A204.1 (cell line): ENCODE results near the gene ZBTB17.
"Not testable (repeated sequence)": the region's sequence is repeated elsewhere in the genome, so short reads cannot be mapped to it uniquely, and the experiment has no call there.

ENCODE experiments used
- FAIRE-seq: peaks from 2 replicates; lab custom pipeline; 2012; peaks lifted over from hg19 to GRCh38; lab: Jason Lieb, UNC

Gene ZBTB17

DNA sequence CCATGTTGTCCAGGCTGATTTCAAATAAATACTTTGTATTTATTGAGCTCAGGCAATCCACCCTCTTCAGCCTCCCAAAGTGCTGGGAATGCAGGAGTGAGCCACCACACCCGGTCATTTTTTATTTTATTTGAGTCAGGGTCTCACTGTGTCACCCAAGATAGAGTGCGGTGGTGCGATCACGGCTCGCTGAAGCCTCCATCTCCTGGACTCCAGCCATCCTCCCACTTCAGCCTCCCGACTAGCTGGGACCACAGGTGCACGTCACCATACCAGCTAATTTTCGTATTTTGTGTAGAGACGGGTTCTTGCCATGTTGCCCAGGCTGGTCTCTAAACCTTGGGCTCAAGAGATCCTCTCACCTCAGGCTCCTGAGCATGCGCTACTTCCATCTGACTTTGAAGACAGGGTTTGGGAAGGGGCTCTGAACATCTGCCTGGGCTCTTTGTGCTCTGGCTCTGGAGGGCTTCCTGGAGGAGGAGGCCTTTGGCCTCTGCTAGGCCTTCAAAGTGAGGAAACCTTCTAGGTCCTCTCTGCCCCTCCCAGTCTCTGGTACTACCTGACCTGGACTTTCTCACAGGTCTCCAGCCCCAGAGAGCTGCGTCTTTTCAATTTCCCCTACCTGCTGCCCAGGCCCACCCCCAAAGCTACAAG is 36.2 kb upstream of the ZBTB17 start:
- FAIRE-seq: no peak

DNA sequence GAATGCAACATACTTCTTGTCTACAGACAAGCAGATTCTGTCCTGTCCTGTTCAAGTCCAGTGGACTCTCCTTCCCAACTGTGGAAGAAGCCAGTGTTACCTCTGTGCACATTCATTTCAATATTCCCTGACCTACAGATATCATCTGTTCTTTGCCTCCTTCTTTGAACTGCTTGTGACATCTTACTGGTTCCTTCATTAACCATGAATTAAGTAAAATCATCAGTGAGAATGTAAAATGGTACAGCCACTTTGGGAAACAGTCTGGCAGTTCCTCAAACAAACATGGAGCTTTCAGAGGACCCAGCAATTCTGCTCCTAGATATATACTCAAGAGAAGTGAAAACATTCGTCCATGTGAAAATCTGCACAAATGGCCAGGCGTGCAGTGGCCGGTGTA is 34.9 kb upstream of the ZBTB17 start:
- no peak for FAIRE-seq

DNA sequence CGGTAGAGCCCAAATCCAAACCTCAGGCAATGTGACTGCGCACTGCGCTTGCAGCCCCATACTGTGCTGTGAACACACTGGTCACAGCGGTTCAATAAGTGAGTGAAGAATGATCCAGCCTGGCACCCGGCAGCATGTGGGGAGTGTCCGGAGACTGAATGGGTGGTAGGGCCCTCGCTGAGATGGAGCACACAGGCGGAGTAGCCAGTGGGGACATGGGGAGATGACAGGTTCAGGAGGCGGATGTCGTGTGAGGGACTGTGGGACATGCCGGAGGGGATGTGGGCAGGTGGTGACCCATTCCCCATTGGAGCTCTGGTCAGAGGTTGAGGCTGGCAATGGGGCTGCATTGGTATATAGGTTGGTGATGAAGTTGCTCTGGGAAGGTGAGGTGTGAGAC is 33.8 kb upstream of the ZBTB17 start:
- no peak for FAIRE-seq

DNA sequence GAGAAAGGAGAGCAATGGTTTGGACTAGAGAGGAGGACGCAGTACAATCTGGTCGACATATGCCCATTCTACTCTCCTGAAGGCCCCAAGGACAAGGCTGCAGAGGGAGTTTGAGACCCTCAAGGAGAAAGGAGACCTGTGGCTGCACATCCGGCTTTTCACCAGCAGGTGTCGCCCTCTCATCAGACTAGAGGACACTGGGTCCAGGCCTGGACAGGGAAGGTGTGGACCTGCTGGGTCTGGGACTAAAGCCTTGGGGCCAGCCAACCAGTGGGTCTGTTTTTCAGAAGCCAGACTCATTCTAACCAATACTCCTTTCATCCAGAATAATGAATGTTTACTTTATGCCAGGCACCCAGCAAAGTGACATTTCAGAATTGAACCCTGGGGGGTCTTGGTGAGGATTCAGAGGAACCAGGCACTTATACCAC is 33.1 kb upstream of the ZBTB17 start:
- no peak for FAIRE-seq

DNA sequence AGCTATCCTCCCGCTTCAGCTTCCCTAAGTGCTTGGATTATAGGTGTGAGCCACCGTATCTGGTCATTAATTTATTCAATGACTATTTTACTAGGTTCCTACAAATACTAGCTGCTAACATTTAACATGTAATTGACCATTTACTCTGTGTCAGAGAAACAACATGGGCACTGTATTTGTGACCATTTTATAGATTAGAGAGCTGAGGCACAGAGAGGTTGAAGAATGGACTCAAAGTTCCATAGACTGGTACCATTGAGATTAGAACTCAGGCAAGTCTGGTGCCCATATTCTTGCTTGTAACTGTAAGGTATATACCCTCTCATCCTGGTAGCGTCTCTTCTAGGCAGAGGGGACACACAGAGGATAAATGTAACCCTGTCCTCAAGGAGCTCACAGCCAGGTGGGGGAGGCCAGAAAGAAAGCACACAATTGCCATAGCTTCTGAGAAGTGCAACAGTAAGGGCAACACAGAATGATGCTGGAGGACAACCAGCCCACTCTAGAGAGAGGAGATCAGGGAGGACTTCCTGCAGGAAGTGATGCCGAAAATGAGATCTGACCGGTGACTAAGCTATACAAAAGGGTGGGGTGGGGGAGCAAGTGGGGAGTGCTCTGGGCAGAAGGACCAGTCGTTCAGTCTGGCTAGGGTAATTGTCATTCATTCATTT is 31.9 kb upstream of the ZBTB17 start:
- no peak for FAIRE-seq

DNA sequence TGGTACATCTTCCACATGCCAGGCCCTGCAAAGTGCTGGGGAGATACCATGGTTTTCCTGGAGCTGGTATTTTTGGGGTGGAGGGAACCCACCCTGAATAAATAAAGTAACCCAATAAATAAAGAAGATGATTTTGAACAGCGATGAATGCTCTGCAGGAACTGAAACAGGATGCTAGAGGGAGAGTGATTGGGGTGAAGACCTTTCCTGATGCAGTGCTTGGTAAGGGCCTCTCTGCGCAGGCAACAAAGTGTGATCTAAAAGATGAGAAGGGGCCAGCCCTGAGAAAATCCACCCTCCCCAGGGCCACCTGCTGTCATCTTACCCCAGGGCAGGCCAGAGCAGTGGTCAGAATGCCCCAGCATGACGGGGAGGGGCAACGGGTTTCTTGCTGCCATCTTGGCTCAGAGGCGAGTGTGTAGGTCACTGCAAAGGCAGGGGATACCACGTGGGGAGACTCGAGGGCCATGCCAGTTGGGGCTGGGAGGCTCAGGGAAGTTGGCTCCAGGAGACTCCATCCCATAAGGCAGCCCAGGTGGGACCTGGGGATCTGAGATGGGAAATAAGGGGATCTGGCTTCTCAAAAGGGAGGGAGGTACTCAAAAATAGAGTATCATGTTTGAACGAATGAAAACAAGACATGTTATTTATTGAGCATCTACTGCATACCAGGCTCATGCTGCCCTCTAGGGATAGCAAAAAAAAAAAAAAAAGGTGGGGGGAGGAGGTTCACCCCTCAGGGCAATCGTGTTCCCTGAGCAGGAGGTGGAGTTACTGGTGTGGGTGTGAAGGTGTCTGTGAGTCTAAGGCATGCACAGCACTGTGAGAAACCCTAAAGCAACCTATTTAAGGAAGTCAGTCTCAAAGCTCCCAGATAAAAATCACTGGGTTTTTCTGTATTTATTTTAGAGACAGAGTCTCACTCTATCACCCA is 30.9 kb upstream of the ZBTB17 start:
- no peak for FAIRE-seq

DNA sequence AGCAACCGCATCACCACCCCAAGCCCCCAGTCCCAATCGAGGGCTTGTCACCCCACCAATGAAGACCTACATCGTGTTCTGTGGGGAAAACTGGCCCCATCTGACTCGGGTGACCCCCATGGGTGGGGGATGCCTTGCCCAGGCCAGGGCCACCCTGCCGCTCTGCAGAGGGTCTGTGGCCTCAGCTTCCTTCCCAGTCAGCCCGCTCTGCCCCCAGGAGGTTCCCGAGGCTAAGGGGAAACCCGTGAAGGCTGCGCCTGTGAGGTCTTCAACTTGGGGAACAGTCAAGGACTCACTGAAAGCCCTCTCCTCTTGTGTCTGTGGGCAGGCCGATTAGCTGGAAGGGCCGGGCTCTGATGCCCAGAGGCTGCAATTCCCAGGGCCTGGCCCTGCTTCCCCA is 30.1 kb upstream of the ZBTB17 start:
- no peak for FAIRE-seq

DNA sequence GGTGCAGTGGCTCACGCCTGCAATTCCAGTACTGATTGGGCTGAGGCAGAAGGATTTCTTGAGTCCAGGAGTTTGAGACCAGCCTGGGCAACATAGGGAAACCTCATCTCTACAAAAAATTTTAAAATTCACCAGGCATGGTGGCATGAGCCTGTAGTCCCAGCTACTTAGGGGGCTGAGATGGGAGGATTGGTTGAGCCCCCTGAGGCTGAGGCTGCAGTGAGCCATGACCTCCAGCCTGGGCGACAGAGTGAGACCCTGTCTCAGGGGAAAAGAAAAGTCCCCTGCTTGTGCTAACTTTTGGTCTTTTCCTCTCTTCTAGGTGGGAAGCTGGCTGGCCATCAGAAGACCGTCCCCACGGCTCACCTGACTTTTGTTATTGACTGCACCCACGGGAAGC is 29.7 kb upstream of the ZBTB17 start:
- no peak for FAIRE-seq

DNA sequence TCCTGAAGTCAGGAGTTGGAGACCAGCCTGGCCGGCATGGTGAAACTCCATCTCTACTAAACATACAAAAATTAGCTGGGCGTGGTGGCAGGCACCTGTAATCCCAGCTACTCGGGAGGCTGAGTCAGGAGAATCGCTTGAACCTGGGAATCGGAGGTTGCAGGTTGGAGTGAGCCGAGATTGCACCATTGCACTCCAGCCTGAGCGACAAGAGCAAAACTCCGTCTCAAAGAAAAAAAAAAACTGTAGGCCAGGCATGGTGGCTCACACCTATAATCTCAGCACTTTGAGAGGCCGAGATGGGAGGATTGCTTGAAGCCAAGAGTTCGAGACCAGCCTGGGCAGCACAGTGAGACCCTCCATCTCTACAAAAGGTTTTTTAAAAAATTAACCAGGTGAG is 25.4 kb upstream of the ZBTB17 start:
- FAIRE-seq: not testable (repeated sequence)

DNA sequence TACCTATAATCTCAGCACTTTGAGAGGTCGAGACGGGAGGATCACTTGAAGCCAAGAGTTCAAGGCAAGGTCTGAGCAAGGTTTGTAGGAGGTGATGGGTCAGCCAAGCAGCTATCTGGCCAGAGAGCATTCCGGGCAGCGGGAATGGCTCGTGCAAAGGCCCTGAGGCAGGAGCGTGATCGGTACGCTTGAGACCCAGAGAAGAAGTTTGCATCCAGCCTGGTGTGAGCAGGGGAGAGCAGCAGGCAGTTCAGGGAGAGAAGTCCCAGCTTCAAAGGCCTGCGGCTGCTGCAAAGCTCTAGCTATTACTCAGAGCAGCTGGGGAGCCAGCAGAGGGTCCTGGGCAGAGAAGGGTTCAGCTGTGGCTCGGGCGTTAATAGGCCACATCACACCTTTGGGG is 23.0 kb upstream of the ZBTB17 start:
- no peak for FAIRE-seq

DNA sequence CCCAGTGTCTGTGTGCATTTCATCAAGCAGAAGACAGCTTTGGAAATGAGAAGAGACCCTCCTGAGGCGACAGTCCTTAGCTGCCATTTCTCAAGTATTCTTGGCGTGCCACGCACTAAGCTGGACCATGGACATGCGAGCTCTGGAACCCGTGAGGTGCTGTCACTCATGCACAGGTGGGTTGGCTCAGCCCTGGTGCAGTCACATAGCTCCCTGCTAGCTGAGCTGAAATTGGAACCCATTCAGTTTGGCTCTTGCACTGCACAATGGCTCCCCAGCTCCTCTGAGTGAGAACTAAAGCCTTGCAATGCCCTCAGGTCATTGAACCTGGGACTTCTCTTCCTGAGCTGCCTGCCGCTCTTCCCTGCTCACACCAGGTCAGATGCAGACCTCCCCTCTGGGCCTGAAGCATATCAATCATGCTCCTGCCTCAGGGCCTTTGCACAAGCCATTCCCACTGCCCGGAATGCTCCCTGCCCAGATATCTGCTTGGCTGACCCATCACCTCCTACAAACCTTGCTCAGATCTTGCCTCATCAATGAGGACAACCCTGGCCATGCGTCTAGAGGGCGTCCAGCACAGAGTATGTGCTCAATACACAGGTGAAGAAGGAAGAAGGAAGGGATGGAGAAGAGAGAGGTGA is 21.9 kb upstream of the ZBTB17 start:
- no peak for FAIRE-seq

DNA sequence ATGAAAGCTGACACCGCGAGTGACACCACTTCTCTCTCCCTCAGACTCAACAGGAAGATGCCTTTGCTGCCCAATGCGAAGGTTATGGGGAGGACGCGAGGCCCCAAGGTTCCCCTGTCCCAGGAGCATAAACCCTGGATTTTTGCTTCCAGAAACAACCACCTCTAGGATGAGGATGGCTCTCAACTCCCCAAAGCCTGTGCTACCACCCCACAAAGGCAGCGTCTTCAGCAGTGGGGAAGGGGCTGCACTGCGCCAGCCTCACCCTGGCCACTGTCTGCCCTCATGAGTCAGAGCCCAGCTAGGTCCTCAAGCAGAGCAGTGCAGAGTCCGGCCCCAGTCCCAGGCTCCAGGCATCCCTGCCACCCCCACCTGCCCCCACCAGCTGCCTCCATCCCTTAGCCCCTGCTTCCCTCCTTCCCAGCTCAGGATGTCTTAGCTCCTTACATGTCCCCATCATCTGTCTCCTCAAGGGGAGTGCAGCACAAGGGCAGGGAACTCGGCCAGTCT is 21.2 kb upstream of the ZBTB17 start:
- FAIRE-seq: no peak

DNA sequence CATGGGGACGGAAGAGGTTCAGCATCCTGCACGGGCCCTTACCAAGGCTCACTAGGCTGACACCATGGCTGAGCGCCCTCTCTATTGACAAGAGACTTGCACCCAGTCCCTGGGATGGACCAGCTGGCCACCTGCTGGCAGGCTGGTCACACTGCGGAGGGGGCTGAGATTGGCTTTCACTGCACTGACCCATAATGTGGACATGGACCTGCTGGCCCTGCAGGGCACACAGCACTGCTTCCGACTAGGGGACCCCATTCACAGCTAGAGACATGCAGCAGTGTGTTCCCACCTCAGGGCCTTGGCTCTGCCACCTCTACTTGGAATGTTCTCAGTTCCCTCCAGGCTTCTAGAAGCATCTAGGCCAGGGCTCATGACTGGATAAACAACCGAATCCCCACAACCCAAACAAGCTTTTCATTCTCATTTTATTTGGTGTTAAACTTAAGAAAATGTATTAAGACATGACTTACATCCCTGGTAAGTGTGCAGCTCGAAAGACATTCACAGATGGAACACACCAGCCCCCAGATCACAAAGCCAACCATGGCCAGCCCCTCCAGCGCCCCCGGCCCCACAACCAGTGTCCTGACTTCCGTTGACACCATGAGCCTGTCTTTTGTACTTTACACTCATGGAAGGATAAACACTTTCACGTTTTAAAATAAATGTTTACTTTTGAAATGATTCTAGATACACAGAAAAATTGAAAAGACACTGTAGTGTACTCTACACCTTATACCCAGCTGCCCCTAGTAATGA is 18.9 kb upstream of the ZBTB17 start:
- FAIRE-seq: no peak

DNA sequence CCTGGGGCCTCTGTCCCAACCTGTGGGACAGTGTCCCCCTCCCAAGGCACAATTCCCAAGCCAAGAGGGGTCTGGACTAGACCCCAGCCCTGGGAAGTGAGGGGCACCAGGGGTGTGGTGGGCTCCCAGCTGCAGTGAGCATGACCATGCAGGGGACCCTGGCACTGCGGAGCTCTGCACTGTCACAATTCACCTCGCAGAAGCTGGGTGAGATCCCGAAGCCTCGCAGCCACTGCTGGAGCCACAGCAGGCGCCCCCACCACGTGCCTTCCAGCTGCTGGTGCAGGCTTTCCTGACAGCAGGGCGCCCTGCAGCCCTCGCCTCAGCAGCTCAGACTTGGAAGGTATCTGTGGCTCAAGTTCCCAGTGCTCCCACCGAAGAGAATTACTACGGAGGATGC is 18.2 kb upstream of the ZBTB17 start:
- FAIRE-seq: no peak

DNA sequence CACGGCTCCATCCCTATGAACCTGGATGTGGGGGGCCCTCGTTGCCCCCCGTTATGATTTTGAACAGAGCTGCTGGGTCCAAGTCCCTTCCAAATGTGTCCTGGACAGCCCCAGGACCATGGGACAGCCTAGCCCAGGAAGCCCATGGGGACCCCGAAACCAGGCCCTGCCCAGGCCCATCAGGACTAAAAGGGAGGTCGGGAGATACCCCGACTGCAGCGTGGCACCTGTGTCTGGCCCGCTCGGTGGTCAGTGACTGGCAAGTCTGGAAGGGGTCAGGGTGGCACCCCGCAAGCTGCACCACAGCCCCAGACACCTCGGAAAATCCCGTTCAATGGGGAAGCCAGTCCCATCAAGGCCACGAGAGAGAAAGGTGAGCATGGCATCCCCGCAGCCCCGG is 17.8 kb upstream of the ZBTB17 start:
- no peak for FAIRE-seq

DNA sequence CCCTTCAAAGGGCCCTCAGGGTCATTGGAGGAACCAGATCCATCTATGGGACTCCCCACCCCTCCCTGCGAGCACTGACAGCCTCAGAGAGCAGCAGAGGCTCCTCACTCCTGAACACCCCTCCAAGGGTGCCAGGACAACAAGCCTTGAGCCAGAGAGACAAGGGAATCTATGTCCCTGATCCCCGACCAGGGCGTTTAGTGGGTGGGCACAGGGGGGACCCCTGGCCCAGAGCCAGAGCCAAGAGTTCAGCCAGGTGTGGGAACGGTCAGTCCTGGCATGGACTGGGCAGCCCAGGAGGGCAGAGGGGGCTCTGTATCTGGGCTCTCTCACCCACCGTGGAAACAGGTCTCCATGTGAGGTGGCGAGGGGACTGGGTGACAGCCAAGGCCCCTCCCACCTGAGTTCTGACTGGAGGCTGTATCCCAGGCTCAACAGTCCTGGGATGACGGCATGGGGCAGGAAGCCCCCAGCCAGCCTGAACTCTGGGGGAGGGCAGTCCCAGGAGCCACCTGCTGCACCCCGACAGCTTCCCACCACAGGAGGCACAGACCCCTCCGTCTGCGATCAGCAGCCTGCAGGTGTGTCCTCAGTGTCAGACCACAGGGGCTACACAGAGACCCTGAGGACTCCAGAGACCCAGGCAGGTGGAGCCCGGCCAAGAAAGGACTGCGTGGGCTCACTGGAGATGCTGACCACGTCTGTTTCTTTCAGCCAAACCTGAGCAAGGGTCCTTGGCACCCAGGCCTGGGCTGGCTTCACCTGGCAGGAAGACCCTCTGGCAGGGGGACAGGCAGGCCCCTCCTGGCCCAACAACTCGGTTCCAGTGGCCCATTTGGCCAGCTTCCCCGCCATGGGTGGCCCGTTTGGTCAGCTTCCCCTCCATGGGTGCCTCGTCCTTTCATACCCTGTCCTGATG is 16.9 kb upstream of the ZBTB17 start:
- FAIRE-seq: no peak

DNA sequence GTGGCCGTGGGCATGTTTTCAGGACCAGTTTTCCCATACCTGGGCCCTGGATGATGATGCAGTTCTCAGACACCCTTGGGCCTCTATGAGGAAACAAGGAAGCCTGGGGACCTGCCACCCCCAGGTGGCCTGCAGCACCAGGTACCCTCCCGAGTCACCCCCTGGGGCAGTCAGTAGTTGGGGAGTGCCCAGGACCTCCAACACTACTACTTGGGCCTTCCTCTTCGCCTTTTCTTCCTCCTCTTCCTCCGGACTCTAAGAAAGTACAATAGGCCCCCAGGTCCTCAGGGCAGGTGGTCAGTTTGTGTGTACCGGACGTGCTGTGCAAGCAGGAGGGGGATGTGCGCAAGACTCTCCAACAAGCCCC is 16.3 kb upstream of the ZBTB17 start:
- no peak for FAIRE-seq

DNA sequence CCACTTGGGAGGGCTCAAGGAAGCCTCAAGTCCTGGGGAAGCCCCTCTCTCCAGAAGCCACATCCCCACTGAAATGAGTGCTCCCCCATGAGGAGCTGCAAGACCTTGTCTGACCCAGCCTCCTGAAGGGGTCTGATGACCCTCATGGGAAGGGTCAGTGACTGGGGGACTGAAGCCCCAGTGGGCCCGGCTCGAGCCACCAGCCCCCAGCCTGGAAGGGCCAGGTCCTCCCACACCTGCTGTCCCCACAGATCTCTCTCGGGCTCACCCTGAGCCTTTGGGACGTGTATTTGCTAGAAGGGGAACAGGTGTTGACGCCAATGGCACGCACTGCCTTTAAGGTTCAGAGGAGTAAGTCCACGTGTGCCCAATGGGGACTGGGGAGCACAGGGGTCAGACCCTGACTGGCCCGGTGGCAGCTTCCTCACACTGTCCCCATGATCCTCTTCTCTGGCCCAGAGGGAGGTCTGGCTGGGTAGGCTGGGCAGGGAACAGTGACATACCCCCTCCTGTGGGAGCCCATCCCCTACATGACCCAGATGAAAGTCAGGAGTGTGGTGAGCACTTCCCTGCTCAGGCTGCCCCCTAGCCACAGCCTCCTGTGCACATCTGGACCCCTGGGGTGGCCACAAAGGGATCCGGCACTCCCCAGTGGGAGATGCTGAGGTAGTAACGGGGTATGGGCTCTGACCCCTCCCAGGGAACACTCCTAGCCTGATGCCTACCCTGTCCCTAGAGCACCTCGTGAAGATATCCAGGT is 15.7 kb upstream of the ZBTB17 start:
- FAIRE-seq: no peak

DNA sequence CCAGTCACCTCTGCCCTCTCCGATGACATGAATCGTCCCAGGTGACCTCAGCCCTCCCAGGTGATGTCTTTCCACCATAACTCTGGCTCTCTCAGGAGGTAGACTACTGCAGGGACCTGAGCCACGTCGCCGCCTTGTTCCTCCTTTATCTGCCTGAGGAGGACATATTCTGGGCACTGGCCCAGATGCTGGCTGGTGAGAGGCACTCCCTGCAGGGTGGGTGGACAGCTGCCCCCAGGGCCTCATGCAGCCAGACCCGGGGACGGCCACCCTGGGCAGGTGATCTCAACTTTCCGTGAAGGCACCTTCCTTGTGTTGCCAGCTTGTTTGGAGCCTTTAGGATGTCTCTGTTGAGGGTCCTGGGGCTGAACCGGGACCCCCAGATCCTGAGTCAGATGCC is 13.9 kb upstream of the ZBTB17 start:
- FAIRE-seq: no peak
